GDM1 (cell line): ENCODE measurements around the gene METTL22.

Source experiments
- DNase-seq: peaks from one replicate; lab custom pipeline; 2025; lab: John Stamatoyannopoulos, UW

METTL22 gene

DNA sequence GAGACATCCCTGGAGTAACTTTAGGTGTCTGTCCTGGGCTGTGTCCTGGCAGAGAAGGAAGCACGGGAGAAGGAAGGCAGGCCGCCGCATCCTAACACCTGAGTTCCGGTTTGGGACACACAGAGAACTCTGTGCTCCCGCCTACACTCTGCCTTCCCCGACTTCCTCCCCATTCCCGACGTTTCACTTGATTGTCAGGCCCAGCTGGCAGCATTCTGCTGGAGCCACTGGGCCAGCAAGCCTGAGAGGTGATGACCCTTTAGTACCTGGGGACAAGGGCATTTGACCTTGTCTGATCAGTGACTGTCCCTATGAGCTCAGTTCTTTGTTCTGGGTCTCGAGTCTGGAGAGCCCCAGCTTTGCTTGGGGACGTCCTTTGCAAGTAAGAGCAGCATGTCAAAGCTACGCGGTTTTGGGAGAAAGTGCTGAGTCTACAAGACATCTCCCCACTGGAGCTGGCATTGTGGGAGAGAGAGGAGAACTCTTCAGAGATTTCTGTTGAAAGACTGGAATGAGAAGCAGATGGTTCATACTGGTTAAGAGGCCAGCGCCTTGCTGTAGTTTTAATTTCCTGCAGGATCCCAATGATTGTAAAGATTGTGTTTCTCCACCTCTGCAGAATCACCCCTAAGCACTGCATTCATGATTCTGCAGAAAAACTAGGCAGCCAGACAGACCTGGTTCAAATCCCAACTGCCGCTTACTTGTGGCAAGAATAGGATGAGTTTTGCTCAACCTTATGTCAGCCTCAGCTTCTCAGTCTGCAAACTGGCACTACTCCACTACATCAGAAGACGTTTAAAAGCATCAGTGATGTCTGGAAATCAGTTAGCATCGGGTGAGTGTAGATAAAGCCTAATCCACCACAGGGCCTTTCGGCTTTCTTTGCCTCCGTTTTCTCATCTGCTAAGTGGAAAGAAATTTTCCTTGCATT is 73.6 kb downstream of the METTL22 start:
- DNase-seq, result no peak

DNA sequence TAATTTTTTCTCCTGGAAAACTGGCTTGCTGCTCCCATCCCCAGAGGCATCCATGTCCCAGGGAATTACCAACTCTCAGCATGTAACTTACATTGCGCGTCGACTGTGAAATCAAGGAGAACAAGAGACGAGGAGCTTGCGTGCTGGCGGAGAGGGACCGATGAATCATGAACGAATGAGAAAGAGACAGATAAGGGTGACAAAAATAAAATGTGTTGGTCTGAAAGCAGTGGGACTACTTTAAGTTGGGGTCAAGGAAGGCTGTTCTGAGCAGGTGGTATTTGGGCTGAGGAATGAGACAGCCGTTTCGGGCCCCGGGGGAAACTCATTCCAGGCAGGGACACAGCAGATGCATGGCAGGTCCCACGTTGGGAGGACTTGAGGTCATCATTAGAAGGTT is 75.4 kb downstream of the METTL22 start:
- DNase-seq, result no peak

DNA sequence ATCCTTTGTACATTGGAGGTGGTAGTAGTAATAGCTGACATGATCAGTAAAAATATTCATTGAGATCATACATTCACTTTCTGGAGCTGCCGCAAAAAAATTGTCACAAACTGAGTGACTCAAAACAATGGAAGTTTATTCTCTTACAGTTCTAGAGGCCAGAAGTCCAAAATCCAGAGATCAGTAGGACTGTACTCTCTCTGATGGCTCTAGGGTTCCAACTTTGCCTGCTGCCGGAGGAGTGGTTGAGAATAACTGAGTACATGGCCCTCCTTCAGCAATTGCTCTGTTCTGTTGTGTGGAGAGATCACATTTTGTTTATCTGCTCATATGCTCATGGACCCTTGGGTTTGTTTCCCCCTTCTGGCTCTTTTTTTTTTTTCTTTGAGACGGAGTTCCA is 76.5 kb downstream of the METTL22 start:
- no peak for DNase-seq
